Measurements from ENCODE around the gene RBM28.

The RBM28 gene

DNA sequence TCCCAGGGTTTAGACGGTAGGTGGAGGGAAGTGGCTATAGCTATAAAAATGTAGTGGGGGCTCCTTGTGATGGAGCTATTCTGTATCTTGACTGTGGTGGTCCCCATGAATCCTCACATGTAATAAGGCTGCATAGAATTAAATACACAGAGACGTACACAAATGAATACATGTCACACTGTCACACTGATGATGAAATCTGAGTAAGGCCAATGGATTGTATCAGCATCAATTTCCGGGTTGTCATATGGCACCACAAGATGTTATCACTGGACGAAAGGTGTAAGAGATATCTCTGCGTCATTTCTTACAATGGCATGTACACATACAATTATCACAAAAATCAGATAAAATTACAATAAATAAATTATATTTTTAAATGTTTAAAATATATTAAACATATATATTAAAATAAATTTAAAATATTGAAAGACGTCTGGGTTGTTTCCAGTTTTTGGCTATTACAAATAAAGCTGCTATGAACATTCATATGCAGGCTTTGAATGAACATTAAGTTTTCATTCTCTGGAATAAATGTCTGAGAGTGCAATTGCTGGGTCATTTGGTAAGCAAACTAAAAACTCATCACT, 64.5 kb downstream of the RBM28 start:
- H2BK120ac ChIP-seq (ENCODE audit: low read depth, low read length), result no peak overlapping the region
- no peaks in the 10 kb centered on the region for H3K79me1 ChIP-seq (ENCODE audit: low read length)
- no peak overlapping the region for H3K4me3 ChIP-seq (ENCODE audit: low read length)
- no peak overlapping the region for H3K4me2 ChIP-seq (ENCODE audit: low read length)
- no peaks in the 10 kb centered on the region for H3K4me1 ChIP-seq (ENCODE audit: control insufficient read depth, low read depth, low read length)
- no peak overlapping the region for H3K18ac ChIP-seq (ENCODE audit: low read length)
- no peak overlapping the region for H3K56ac ChIP-seq (ENCODE audit: low read length)
- no peak overlapping the region for H4K8ac ChIP-seq (ENCODE audit: low read depth, low read length)
- no peaks in the 10 kb centered on the region for H3K79me2 ChIP-seq (ENCODE audit: control insufficient read depth, insufficient read depth, low read length)
- H3K9ac ChIP-seq (ENCODE audit: low read length), result no peak overlapping the region
- no peaks in the 10 kb centered on the region for H3K27me3 ChIP-seq (ENCODE audit: insufficient read depth, low read length, poor library complexity)
- H2AK5ac ChIP-seq (ENCODE audit: low read length), result no peak overlapping the region
- no peak for DNase-seq
- WGBS (ENCODE audit: extremely low coverage, insufficient coverage, low lambda C conversion rate), result no CpG with 5 or more reads among the region's 6 CpGs
- H2BK5ac ChIP-seq (ENCODE audit: low read length), result no peak overlapping the region
- no peak overlapping the region for H3K27ac ChIP-seq (ENCODE audit: low read depth, low read length)
- H4K5ac ChIP-seq (ENCODE audit: low read length), result no peak overlapping the region
- H3K36me3 ChIP-seq (ENCODE audit: control insufficient read depth, insufficient read depth, low read length), result no peaks in the 10 kb centered on the region
- no peak overlapping the region for H3K4ac ChIP-seq (ENCODE audit: low read depth, low read length)
- H2BK15ac ChIP-seq (replicated peaks; ENCODE audit: low read depth), result no peak overlapping the region
- H3K23ac ChIP-seq (ENCODE audit: low read length), result no peak overlapping the region

DNA sequence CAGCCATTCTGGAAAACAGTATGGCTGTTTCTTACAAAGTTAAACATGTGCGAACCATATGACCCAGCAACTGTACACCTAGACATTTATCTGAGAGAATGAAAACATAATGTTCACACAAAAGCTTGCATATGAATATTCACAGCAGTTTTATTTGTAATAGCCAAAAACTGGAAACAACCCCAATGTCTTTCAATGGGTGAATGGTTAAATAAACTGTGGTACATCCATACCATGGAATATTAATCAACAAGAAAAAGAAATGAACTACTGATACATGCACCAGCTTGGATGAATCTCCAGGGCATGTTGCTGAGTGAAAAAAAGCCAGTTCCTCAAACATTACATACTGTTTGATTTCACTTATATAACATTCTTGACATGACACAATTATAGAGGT, 65.3 kb downstream of the RBM28 start:
- Histone ChIP-seq H2BK120ac (ENCODE audit: low read depth, low read length) (no peak overlapping the region), H3K23ac (ENCODE audit: low read length) (no peak overlapping the region), H3K79me1 (ENCODE audit: low read length) (no peaks in the 10 kb centered on the region), H3K27me3 (ENCODE audit: insufficient read depth, low read length, poor library complexity) (no peaks in the 10 kb centered on the region), H3K36me3 (ENCODE audit: control insufficient read depth, insufficient read depth, low read length) (no peaks in the 10 kb centered on the region), H3K4me2 (ENCODE audit: low read length) (no peak overlapping the region), H2AK5ac (ENCODE audit: low read length) (no peak overlapping the region), H3K4ac (ENCODE audit: low read depth, low read length) (no peak overlapping the region), H3K4me1 (ENCODE audit: control insufficient read depth, low read depth, low read length) (no peaks in the 10 kb centered on the region), H3K56ac (ENCODE audit: low read length) (no peak overlapping the region), H3K18ac (ENCODE audit: low read length) (no peak overlapping the region), H3K79me2 (ENCODE audit: control insufficient read depth, insufficient read depth, low read length) (no peaks in the 10 kb centered on the region), H4K8ac (ENCODE audit: low read depth, low read length) (no peak overlapping the region), H2BK15ac (replicated peaks; ENCODE audit: low read depth) (no peak overlapping the region), H4K5ac (ENCODE audit: low read length) (no peak overlapping the region), H2BK5ac (ENCODE audit: low read length) (no peak overlapping the region), H3K4me3 (ENCODE audit: low read length) (no peak overlapping the region), H3K27ac (ENCODE audit: low read depth, low read length) (no peak overlapping the region), H3K9ac (ENCODE audit: low read length) (no peak overlapping the region)
- WGBS (ENCODE audit: extremely low coverage, insufficient coverage, low lambda C conversion rate), result no CpG with 5 or more reads among the region's 1 CpG
- no peak for DNase-seq

DNA sequence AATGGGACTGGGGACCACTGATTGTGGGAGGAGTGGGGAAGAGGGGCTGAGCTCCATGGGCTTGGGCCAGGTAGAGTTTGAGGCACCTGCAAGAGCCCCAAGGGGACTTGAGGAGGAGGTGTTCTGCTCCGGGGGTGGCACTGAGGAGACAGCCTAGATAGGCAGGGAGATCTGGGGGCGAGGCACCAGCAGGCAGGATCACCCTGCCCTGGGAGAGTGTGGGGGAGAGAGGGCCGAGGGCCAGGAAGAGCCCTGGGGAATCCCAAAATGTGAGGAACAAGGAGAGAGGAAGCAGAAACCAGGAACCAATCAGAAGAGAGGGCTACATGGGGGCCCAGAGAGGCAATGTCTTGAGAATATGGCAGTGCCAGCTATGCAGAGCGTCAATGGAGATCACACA, 68.0 kb downstream of the RBM28 start:
- Histone ChIP-seq H3K79me1 (ENCODE audit: low read length) (no peaks in the 10 kb centered on the region), H3K27me3 (ENCODE audit: insufficient read depth, low read length, poor library complexity) (no peaks in the 10 kb centered on the region), H3K4ac (ENCODE audit: low read depth, low read length) (no peak overlapping the region), H4K8ac (ENCODE audit: low read depth, low read length) (no peak overlapping the region), H3K56ac (ENCODE audit: low read length) (no peak overlapping the region), H3K18ac (ENCODE audit: low read length) (no peak overlapping the region), H4K5ac (ENCODE audit: low read length) (no peak overlapping the region), H3K4me1 (ENCODE audit: control insufficient read depth, low read depth, low read length) (no peaks in the 10 kb centered on the region), H3K27ac (ENCODE audit: low read depth, low read length) (no peak overlapping the region), H2BK5ac (ENCODE audit: low read length) (no peak overlapping the region), H3K4me2 (ENCODE audit: low read length) (no peak overlapping the region), H2AK5ac (ENCODE audit: low read length) (no peak overlapping the region), H3K9ac (ENCODE audit: low read length) (no peak overlapping the region), H3K4me3 (ENCODE audit: low read length) (no peak overlapping the region), H3K36me3 (ENCODE audit: control insufficient read depth, insufficient read depth, low read length) (no peaks in the 10 kb centered on the region), H2BK15ac (replicated peaks; ENCODE audit: low read depth) (no peak overlapping the region), H3K23ac (ENCODE audit: low read length) (no peak overlapping the region), H2BK120ac (ENCODE audit: low read depth, low read length) (no peak overlapping the region), H3K79me2 (ENCODE audit: control insufficient read depth, insufficient read depth, low read length) (no peaks in the 10 kb centered on the region)
- WGBS (ENCODE audit: extremely low coverage, insufficient coverage, low lambda C conversion rate), result no CpG with 5 or more reads among the region's 4 CpGs
- DNase-seq, result no peak

DNA sequence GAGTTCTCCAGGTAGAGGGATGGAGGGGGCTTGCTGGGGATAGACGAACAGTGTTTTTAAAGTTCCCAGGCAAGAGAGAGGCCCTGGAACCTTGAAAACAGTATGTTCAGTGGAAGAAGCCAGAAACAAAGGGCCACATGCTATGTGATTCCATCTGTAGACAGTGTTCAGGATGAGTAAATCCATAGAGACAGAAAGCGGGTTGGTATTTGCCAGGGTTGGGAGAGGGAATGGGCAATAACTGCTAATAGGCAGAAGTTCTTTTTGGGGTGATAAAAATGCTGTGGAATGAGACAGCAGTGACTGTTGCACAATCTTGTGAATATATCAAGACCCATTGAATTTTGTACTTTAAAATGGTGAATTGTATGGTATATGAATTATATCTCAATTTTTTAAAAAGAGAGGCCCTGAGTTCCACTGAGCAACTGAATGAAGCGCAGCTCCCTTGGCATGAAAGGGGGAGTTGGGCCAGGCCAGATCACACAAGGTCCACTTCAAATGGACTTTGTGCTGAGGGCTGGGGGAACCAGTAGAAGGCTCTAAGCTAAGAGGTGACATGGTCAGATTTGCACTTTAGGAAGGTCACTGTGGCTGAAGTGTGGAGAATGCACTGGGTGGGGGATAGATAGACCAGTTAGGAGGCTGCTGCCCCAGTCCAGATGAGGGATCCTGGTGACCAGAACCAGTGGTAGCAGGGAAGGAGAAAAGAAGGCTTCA, 68.7 kb downstream of the RBM28 start:
- Histone ChIP-seq H4K5ac (ENCODE audit: low read length) (no peak overlapping the region), H3K4me1 (ENCODE audit: control insufficient read depth, low read depth, low read length) (no peaks in the 10 kb centered on the region), H3K9ac (ENCODE audit: low read length) (no peak overlapping the region), H3K56ac (ENCODE audit: low read length) (no peak overlapping the region), H3K4ac (ENCODE audit: low read depth, low read length) (no peak overlapping the region), H3K36me3 (ENCODE audit: control insufficient read depth, insufficient read depth, low read length) (no peaks in the 10 kb centered on the region), H3K79me1 (ENCODE audit: low read length) (no peaks in the 10 kb centered on the region), H3K23ac (ENCODE audit: low read length) (no peak overlapping the region), H3K4me3 (ENCODE audit: low read length) (no peak overlapping the region), H3K18ac (ENCODE audit: low read length) (no peak overlapping the region), H3K4me2 (ENCODE audit: low read length) (no peak overlapping the region), H3K27me3 (ENCODE audit: insufficient read depth, low read length, poor library complexity) (no peaks in the 10 kb centered on the region), H3K27ac (ENCODE audit: low read depth, low read length) (no peak overlapping the region), H2AK5ac (ENCODE audit: low read length) (no peak overlapping the region), H3K79me2 (ENCODE audit: control insufficient read depth, insufficient read depth, low read length) (no peaks in the 10 kb centered on the region), H2BK120ac (ENCODE audit: low read depth, low read length) (no peak overlapping the region), H2BK15ac (replicated peaks; ENCODE audit: low read depth) (no peak overlapping the region), H4K8ac (ENCODE audit: low read depth, low read length) (no peak overlapping the region), H2BK5ac (ENCODE audit: low read length) (no peak overlapping the region)
- no CpG with 5 or more reads among the region's 3 CpGs for WGBS (ENCODE audit: extremely low coverage, insufficient coverage, low lambda C conversion rate)
- DNase-seq, result no peak

DNA sequence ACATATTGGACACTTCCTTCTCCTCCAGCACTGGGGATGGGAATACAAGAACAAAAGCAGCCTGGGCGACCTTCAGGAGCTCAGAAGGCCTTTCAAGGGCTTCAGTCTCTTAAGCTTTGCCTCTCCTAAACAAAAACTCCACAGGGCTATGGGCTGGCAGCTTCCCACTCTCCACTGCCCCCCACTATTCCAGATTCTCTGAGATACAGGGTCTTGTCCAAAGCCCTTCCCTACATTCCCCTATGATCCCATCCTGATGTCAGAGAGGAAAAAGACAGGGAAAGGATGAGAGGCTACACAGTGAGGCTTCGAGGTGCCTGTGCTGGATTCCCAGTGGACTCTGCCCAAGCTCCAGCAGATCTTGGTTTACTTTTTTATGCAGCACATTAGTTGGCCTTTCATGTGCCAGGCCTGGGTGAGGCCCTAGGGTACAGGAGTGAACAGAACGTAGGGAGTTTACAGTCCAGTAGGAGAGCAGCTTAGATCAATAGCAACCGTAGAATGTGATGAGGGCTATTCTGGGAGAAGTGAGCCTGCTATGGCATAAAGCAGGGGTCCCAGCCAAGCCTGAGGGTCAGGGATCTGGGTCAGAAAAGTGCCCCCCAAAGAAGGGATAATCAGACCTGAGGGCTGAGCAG, 69.3 kb downstream of the RBM28 start:
- Histone ChIP-seq H3K23ac (ENCODE audit: low read length) (no peak overlapping the region), H3K4ac (ENCODE audit: low read depth, low read length) (no peak overlapping the region)
- WGBS (ENCODE audit: extremely low coverage, insufficient coverage, low lambda C conversion rate), result no CpG with 5 or more reads among the region's 4 CpGs

More for the DNA sequence above, 69.3 kb downstream of the RBM28 start:
- no peak overlapping the region for H3K27ac ChIP-seq (ENCODE audit: low read depth, low read length)
- no peak overlapping the region for H4K8ac ChIP-seq (ENCODE audit: low read depth, low read length)
- H3K79me2 ChIP-seq (ENCODE audit: control insufficient read depth, insufficient read depth, low read length), result no peaks in the 10 kb centered on the region
- no peak overlapping the region for H3K4me3 ChIP-seq (ENCODE audit: low read length)
- no peak overlapping the region for H2BK15ac ChIP-seq (replicated peaks; ENCODE audit: low read depth)
- no peaks in the 10 kb centered on the region for H3K36me3 ChIP-seq (ENCODE audit: control insufficient read depth, insufficient read depth, low read length)
- no peaks in the 10 kb centered on the region for H3K79me1 ChIP-seq (ENCODE audit: low read length)
- H2AK5ac ChIP-seq (ENCODE audit: low read length), result no peak overlapping the region
- H2BK5ac ChIP-seq (ENCODE audit: low read length), result no peak overlapping the region
- H2BK120ac ChIP-seq (ENCODE audit: low read depth, low read length), result no peak overlapping the region
- no peaks in the 10 kb centered on the region for H3K4me1 ChIP-seq (ENCODE audit: control insufficient read depth, low read depth, low read length)
- H3K27me3 ChIP-seq (ENCODE audit: insufficient read depth, low read length, poor library complexity), result no peaks in the 10 kb centered on the region
- no peak overlapping the region for H3K18ac ChIP-seq (ENCODE audit: low read length)
- H3K9ac ChIP-seq (ENCODE audit: low read length), result no peak overlapping the region
- no peak overlapping the region for H3K4me2 ChIP-seq (ENCODE audit: low read length)
- no peak overlapping the region for H4K5ac ChIP-seq (ENCODE audit: low read length)
- DNase-seq, result no peak
- no peak overlapping the region for H3K56ac ChIP-seq (ENCODE audit: low read length)
